HG03159 (cell line): ENCODE results near the gene PCCA.
"Not testable (repeated sequence)": the region's sequence is repeated elsewhere in the genome, so short reads cannot be mapped to it uniquely, and the experiment has no call there.

Experiments
- ATAC-seq: cut with Tn5 transposase; IDR thresholded peaks from one replicate; pipeline ENCODE4 v1.9.1; 2021; ENCODE audit warnings: mild to moderate bottlenecking, moderate library complexity; ENCODE audit not compliant: unreplicated experiment

Gene PCCA

GRCh38 chr13:100088644-100089464, at the start of gene PCCA:
Gene PCCA, plus strand, starts transcription at chr13:100089093. Its CDS starts 28 bp downstream, at chr13:100089121.
- peak; percentile 94 for ATAC-seq

GRCh38 chr13:100039740-100040139, 49.2 kb upstream of the PCCA start:
- ATAC-seq, result no peak

- no peak for ATAC-seq
Observed at GRCh38 chr13:100040196-100040595, 48.7 kb upstream of the PCCA start.

GRCh38 chr13:100044936-100045335, 44.0 kb upstream of the PCCA start:
- ATAC-seq, result no peak

GRCh38 chr13:100045355-100045754, 43.5 kb upstream of the PCCA start:
- ATAC-seq, result no peak

- no peak for ATAC-seq
Observed at GRCh38 chr13:100051070-100051469, 37.8 kb upstream of the PCCA start.

GRCh38 chr13:100059827-100060226, 29.1 kb upstream of the PCCA start:
- ATAC-seq, result no peak

GRCh38 chr13:100063333-100063732, 25.6 kb upstream of the PCCA start:
- ATAC-seq, result no peak

GRCh38 chr13:100063906-100064305, 25.0 kb upstream of the PCCA start:
- ATAC-seq, result no peak

- no peak for ATAC-seq
Observed at GRCh38 chr13:100068133-100068931, 20.6 kb upstream of the PCCA start.

- ATAC-seq, result no peak
Observed at GRCh38 chr13:100069278-100069677, 19.6 kb upstream of the PCCA start.

- ATAC-seq, result no peak
Observed at GRCh38 chr13:100075700-100076587, 12.9 kb upstream of the PCCA start.

- ATAC-seq, result not testable (repeated sequence)
Observed at GRCh38 chr13:100079003-100079402, 9.9 kb upstream of the PCCA start.

- ATAC-seq, result not testable (repeated sequence)
Observed at GRCh38 chr13:100083401-100083800, 5.5 kb upstream of the PCCA start.

- ATAC-seq, result no peak
Observed at GRCh38 chr13:100088273-100088643, 635 bp upstream of the PCCA start.

GRCh38 chr13:100089465-100090032, 656 bp downstream of the PCCA start:
- peak; percentile 42 for ATAC-seq

GRCh38 chr13:100090861-100091260, 2.0 kb downstream of the PCCA start:
- ATAC-seq, result no peak

- no peak for ATAC-seq
Observed at GRCh38 chr13:100091391-100091790, 2.5 kb downstream of the PCCA start.

GRCh38 chr13:100092273-100092672, 3.4 kb downstream of the PCCA start:
- ATAC-seq, result not testable (repeated sequence)

GRCh38 chr13:100095498-100095897, 6.6 kb downstream of the PCCA start:
- no peak for ATAC-seq

GRCh38 chr13:100096526-100096925, 7.6 kb downstream of the PCCA start:
- ATAC-seq, result no peak
